Tibial nerve (tissue), 4 donors: Measurements from ENCODE around the gene KLC1. TPM values are rescaled to one million over a fixed set of nuclear protein-coding genes. Genes with fewer than 3 reads are reported as not detected.
"Not testable (repeated sequence)": the region's sequence is repeated elsewhere in the genome, so short reads cannot be mapped to it uniquely, and the experiment has no call there.

Experiments used
- DNase-seq, 2 donors: peaks; one replicate each; pipeline ENCODE4 v3.0.0-alpha.2; 2019; ENCODE audit warnings: low spot score in 2 of 2
- H3K27ac ChIP-seq, 4 donors: fragments of 200-600 bp; sonication (generic) in 3 of 4; one replicate each; pipeline ENCODE4 v1.5.1; 2017 to 2019; ENCODE audit warnings: mild to moderate bottlenecking in 1 of 4
- H3K27me3 ChIP-seq, 2 donors: fragments of 200-600 bp; sonication (generic) in 1 of 2; one replicate each; pipeline versions ENCODE4 v1.5.1 to v1.6.0; 2017 to 2019
- H3K36me3 ChIP-seq, 3 donors: fragments of 200-600 bp; sonication (generic); one replicate each; pipeline ENCODE4 v1.5.1; 2018 to 2019
- H3K4me1 ChIP-seq, 4 donors: fragments of 200-600 bp; sonication (generic) in 3 of 4; one replicate each; pipeline ENCODE4 v1.5.1; 2017 to 2019
- H3K4me3 ChIP-seq, 4 donors: fragments of 200-600 bp; sonication (generic) in 3 of 4; one replicate each; pipeline ENCODE4 v1.5.1; 2017 to 2019; ENCODE audit warnings: mild to moderate bottlenecking in 1 of 4, moderate library complexity in 1 of 4
- H3K9me3 ChIP-seq, 4 donors: fragments of 200-600 bp; sonication (generic) in 3 of 4; one replicate each; pipeline ENCODE4 v1.5.1; 2017 to 2019
- CTCF ChIP-seq, 5 experiments: fragments of 200-600 bp in 3 of 5; fragments of 450-650 bp in 2 of 5; sonication (generic) in 3 of 5; IDR thresholded peaks; one replicate each; pipeline ENCODE4 v1.5.1; 2016 to 2019; ENCODE audit warnings: antibody characterized with exemption in 5 of 5, mild to moderate bottlenecking in 3 of 5, moderate library complexity in 2 of 5
- EP300 ChIP-seq, 2 donors: sonication (generic); formaldehyde crosslinking; IDR thresholded peaks; one replicate each; pipeline ENCODE4 v1.6.1; 2017; ENCODE audit warnings: antibody characterized with exemption in 2 of 2, mild to moderate bottlenecking in 1 of 2
- POLR2A ChIP-seq, 2 donors: fragments of 450-650 bp; IDR thresholded peaks; one replicate each; pipeline ENCODE4 v1.6.1; 2017; ENCODE audit warnings: antibody characterized with exemption in 2 of 2, mild to moderate bottlenecking in 2 of 2, moderate library complexity in 2 of 2
- WGBS, 2 donors: methylation state at CpG; one replicate each; pipeline ENCODE4 v1.1.5; 2018; 5-methylcytosine and 5-hydroxymethylcytosine counted together
- total RNA-seq, 4 donors: library from RNA; depleted of rRNA; stranded (reverse); fragments of >200 nt; gene quantifications; one replicate each; pipeline ENCODE4 v1.1.0, GENCODE V29; 2016

Gene KLC1
- total RNA-seq, 4 donors from 2014 or later, result 402 to 561 (median 495) TPM

GRCh38 chr14:103606963-103607668, 21.9 kb upstream of the KLC1 start:
- DNase-seq, result peak; percentile 58 to 74
- 4 to 7% methylated on average over 24 to 25 of the region's 25 CpGs for WGBS, 2 donors
- no peaks in the 10 kb centered on the region for H3K27me3 ChIP-seq
- H3K36me3 ChIP-seq, result no peaks in the 10 kb centered on the region
- peak in 1 of 2 donors; percentile 16 for TF ChIP-seq POLR2A (IDR thresholded peaks at IDR 0.05)
- peak in 3 of 5 experiments; percentile 16 to 49 (median 21) for TF ChIP-seq CTCF (IDR thresholded peaks at IDR 0.05)
- peak; percentile 40 to 87 for TF ChIP-seq EP300 (IDR thresholded peaks at IDR 0.05)
- H3K9me3 ChIP-seq, result peaks cover 0 to 10% (median 5%) of the 10 kb centered on the region in 4 donors
- peak overlapping the region in 1 of 4 donors; percentile 66 for H3K27ac ChIP-seq
- peak overlapping the region in 3 of 4 donors; percentile 2 to 34 (median 19) for H3K4me3 ChIP-seq
- peaks cover 0 to 18% (median 9%) of the 10 kb centered on the region in 4 donors for H3K4me1 ChIP-seq

GRCh38 chr14:103607822-103608221, 21.2 kb upstream of the KLC1 start:
- TF ChIP-seq EP300 (IDR thresholded peaks at IDR 0.05) (no peak), CTCF (IDR thresholded peaks at IDR 0.05) (no peak), POLR2A (IDR thresholded peaks at IDR 0.05) (no peak)
- peaks cover 0 to 10% (median 5%) of the 10 kb centered on the region in 4 donors for H3K9me3 ChIP-seq
- H3K4me1 ChIP-seq, result peaks cover 0 to 18% (median 9%) of the 10 kb centered on the region in 4 donors
- WGBS, 2 donors, result 38 to 42% methylated on average over 14 to 15 of the region's 15 CpGs
- peak overlapping the region in 1 of 4 donors; percentile 34 for H3K4me3 ChIP-seq
- no peaks in the 10 kb centered on the region for H3K36me3 ChIP-seq
- no peaks in the 10 kb centered on the region for H3K27me3 ChIP-seq
- H3K27ac ChIP-seq, result peak overlapping the region in 1 of 4 donors; percentile 66
- DNase-seq, result no peak

GRCh38 chr14:103609081-103609480, 19.9 kb upstream of the KLC1 start:
- not testable (repeated sequence) for H3K27me3 ChIP-seq, H3K4me3 ChIP-seq

GRCh38 chr14:103611215-103611614, 17.8 kb upstream of the KLC1 start:
- Histone ChIP-seq H3K9me3 (peaks cover 0 to 10% (median 5%) of the 10 kb centered on the region in 4 donors), H3K27me3 (no peaks in the 10 kb centered on the region), H3K4me1 (peaks cover 0 to 18% (median 9%) of the 10 kb centered on the region in 4 donors), H3K4me3 (no peak overlapping the region), H3K27ac (no peak overlapping the region), H3K36me3 (no peaks in the 10 kb centered on the region)
- TF ChIP-seq CTCF (IDR thresholded peaks at IDR 0.05) (no peak), EP300 (IDR thresholded peaks at IDR 0.05) (no peak), POLR2A (IDR thresholded peaks at IDR 0.05) (no peak)
- WGBS, 2 donors, result 92% methylated on average over 2 of the region's 2 CpGs
- DNase-seq, result no peak

More at GRCh38 chr14:103609081-103609480, 19.9 kb upstream of the KLC1 start:
- H3K27ac ChIP-seq, H3K36me3 ChIP-seq, DNase-seq: not testable (repeated sequence)
- Histone ChIP-seq H3K4me1 (peaks cover 0 to 18% (median 9%) of the 10 kb centered on the region in 4 donors), H3K9me3 (peaks cover 0 to 10% (median 5%) of the 10 kb centered on the region in 4 donors)
- WGBS, 2 donors, result 91 to 95% methylated on average over 4 of the region's 4 CpGs

GRCh38 chr14:103613517-103613916, 15.5 kb upstream of the KLC1 start:
- Histone ChIP-seq H3K4me1 (no peaks in the 10 kb centered on the region), H3K27me3 (no peaks in the 10 kb centered on the region), H3K9me3 (peaks cover 0 to 10% (median 5%) of the 10 kb centered on the region in 4 donors), H3K4me3 (no peak overlapping the region), H3K27ac (no peak overlapping the region), H3K36me3 (no peaks in the 10 kb centered on the region)
- WGBS, 2 donors, result 69 to 81% methylated on average over 4 of the region's 4 CpGs
- no peak for DNase-seq
- no peak for TF ChIP-seq POLR2A (IDR thresholded peaks at IDR 0.05)
- no peak for TF ChIP-seq EP300 (IDR thresholded peaks at IDR 0.05)
- no peak for TF ChIP-seq CTCF (IDR thresholded peaks at IDR 0.05)
